Pericardium fibroblast (primary cell): ENCODE results near the gene GLRX5. TPM values are rescaled to one million over a fixed set of nuclear protein-coding genes. Genes with fewer than 3 reads are reported as not detected.

Experiments
- total RNA-seq: library from RNA; depleted of rRNA; stranded (reverse); fragments of >200 nt; gene quantifications from 2 replicates; pipeline ENCODE4 v1.2.3, GENCODE V29; 2015

GLRX5 gene
- 38.0 and 53.3 TPM in 2 replicates for total RNA-seq

DNA sequence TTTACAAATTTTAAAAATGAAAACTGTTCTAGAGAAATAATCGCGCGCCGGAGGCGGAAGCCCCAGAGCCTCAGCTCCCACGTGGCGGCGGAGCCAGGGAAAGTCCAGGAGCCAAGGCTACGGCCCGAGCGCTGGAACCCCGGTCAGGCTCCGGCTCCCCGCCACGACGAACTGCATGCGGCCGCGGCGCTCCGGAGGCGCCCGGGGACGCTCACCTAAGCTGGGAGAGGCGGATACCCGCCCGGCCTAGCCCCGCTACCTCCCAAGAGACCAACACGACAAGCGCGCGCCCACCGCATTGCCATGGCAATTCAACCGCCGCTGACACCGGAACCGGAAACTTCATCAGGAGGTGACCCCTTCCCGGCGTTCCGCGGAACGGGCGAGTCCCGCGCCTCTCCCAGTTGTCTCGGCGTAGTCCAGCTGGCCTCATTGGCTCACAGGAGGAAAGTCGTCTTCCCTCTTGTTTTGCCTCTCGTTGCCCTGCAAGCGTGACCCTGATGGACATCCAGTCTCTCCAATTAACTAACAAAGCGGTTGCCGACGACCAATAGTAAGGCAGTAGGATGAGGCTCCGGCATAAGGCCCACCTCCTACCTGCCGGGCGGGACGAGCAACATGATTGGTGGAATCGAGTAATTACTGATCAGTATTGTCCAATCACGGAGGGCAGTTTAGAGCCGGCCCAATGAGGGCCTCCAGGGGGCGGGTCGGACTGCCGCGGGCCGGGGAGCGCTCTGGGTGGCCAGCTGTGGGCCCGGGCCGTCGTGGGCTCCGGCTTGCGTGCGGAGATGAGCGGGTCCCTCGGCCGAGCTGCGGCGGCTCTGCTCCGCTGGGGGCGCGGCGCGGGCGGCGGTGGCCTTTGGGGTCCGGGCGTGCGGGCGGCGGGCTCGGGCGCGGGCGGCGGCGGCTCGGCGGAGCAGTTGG lies at the start of gene GLRX5:
GLRX5 (plus strand) TSS at position 752 of the 927 bp plus-strand sequence; CDS start at position 792, 40 bp downstream.

DNA sequence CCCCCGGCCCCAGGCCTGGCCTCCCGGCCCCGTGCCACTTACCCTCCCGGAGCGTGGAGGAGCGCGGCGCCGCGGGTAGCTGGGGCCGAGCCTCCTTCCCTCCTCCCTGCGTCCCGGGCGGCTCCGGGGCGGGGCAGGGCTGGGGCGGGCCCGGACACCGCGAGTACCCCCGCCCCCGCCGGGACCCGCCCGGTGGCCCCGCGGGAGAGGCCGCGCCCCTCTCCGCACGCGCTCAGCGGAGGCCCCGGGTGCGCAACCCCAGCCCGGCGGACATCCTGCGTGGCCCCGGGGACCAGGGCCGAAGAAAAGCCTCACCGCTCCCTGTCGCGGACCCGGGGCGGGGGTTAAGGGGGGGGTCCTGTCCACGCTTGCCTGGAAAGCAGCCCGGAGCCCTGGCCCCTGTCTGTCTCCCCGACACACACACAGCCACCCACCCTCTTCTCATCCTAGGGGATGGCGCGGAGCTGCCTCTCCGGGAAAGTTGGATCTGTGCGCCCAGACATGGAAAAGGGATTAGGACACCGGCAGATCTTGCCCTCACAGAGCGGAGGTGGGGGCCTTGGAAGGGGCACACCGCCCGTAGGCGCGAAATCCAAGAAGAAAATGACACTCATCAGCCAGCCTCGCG lies 18.2 kb upstream of the GLRX5 start, which contains the start of gene SYNE3:
SYNE3 (minus strand) TSS at position 97 of the 628 bp plus-strand sequence. CDS start 40,829 bp downstream, outside the sequence.

Other genes starting within 250 kb of the GLRX5 start
- 0.35 and 2.6 TPM in 2 replicates for gene CLMN, start 215.1 kb upstream of the GLRX5 start, total RNA-seq
- gene SYNE3, start 18.4 kb upstream of the GLRX5 start, total RNA-seq: 20.4 and 20.7 TPM in 2 replicates
- not detected in 2 replicates for gene TCL1B, start 151.4 kb downstream of the GLRX5 start, total RNA-seq
- not detected in 2 replicates for gene TCL1A, start 179.1 kb downstream of the GLRX5 start, total RNA-seq